Esophagus squamous epithelium (tissue), 4 donors: ENCODE measurements around the gene C16orf78.

Source experiments
- CTCF ChIP-seq, 6 experiments: fragments of 450-650 bp in 4 of 6; fragments of 200-600 bp in 2 of 6; sonication (generic) in 2 of 6; IDR thresholded peaks; one replicate each; pipeline ENCODE4 v1.5.1; 2016 to 2019; ENCODE audit warnings: antibody characterized with exemption in 6 of 6, mild to moderate bottlenecking in 4 of 6, moderate library complexity in 4 of 6
- POLR2A ChIP-seq, 4 donors: fragments of 450-650 bp; IDR thresholded peaks; one replicate each; pipeline ENCODE4 v1.6.1; 2017; ENCODE audit warnings: antibody characterized with exemption in 4 of 4, mild to moderate bottlenecking in 4 of 4, moderate library complexity in 3 of 4

GRCh38 chr16:49344401-49344800 lies 29.2 kb upstream of the C16orf78 start:
- TF ChIP-seq CTCF (IDR thresholded peaks at IDR 0.05) (no peak), POLR2A (IDR thresholded peaks at IDR 0.05) (no peak)
